Thoracic aorta (tissue), 2 donors: ENCODE data around the gene INTS13. TPM values are rescaled to one million over a fixed set of nuclear protein-coding genes. Genes with fewer than 3 reads are reported as not detected.

ENCODE experiments used
- ATAC-seq: fragments of 150-250 bp; one replicate; pipeline ENCODE4 v1.8.0; 2017; ENCODE audit warnings: low read depth; ENCODE audit not compliant: insufficient number of reproducible peaks, low FRiP score
- DNase-seq: peaks from one replicate; pipeline ENCODE4 v3.0.0-alpha.2; 2020; ENCODE audit warnings: low spot score
- H3K27ac ChIP-seq, 2 donors: fragments of 200-600 bp; sonication (generic); 1 replicate in 1 of 2; 2 replicates in 1 of 2; pipeline ENCODE4 v1.5.1; 2016; ENCODE audit warnings: mild to moderate bottlenecking in 2 of 2, moderate library complexity in 2 of 2
- H3K27me3 ChIP-seq: fragments of 200-600 bp; sonication (generic); replicated peaks from 2 replicates; pipeline ENCODE4 v1.6.0; 2016; ENCODE audit warnings: mild to moderate bottlenecking; ENCODE audit not compliant: insufficient read depth
- H3K36me3 ChIP-seq: fragments of 200-600 bp; sonication (generic); one replicate; pipeline ENCODE4 v1.5.1; 2016
- H3K4me1 ChIP-seq, 2 donors: fragments of 200-600 bp; sonication (generic); 1 replicate in 1 of 2; 2 replicates in 1 of 2; pipeline versions ENCODE4 v1.5.1 to v1.6.0; 2016; ENCODE audit warnings: low read depth in 2 of 2, mild to moderate bottlenecking in 1 of 2; ENCODE audit not compliant: control insufficient read depth in 1 of 2
- H3K4me3 ChIP-seq: fragments of 200-600 bp; sonication (generic); 2 replicates; pipeline ENCODE4 v1.5.1; 2016; ENCODE audit warnings: mild to moderate bottlenecking
- H3K9me3 ChIP-seq: fragments of 200-600 bp; sonication (generic); 2 replicates; pipeline ENCODE4 v1.5.1; 2016
- total RNA-seq, 2 donors: library from RNA; depleted of rRNA; stranded (reverse); fragments of >200 nt; gene quantifications; one replicate each; pipeline versions ENCODE4 v1.1.0 to v1.2.3, GENCODE V29; 2016
- TF ChIP-seq, protein P1 (sequence below): fragments of 200-600 bp; sonication (generic); IDR thresholded peaks from one replicate; pipeline ENCODE4 v1.5.1; 2019; ENCODE audit warnings: antibody characterized with exemption

INTS13 gene
- total RNA-seq, 2 donors from 2014 or later = 5.7 to 15.0 TPM

DNA sequence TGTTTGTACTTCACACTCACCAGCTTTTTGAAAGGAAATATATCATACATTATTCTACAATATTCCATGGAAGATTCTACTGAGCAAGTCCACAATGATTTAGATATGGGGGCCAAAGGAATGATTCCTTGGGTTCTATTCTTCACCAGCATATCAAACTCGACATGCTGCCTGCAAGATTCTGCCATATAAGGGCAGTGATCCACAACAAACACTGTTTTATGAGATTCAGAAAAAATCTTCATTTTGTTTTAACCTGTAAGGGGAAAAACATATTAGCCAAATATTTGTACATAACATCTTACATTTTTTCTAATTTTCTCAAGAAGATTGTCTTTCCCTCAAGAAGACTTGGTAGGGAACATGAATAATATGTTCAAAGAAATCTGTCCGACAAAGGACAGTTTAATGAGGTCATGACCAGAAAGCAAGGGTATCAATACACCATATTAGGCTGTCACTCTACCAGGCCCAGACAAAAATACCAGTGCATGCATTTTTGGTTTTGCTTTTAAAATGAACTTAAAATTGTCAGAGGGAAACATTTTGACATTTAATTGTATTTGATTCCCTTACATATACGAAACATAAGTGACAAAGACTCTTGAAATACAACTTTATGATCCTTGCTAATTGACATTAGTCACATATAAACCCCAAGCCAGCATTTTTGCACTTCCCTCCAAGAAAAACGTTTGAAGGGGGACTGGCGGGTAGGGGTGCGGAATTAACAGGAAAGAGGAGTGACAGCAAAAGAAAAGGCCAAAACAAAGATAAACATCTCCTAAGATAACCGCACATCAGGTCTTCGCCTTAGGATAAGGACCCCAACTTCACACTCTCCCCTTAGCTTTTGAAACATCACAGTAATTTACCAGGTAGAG is 980 bp downstream of the INTS13 start:
- no peaks in the 10 kb centered on the region for H3K27me3 ChIP-seq
- DNase-seq = no peak
- no peak for ATAC-seq
- TF ChIP-seq, protein P1, sequence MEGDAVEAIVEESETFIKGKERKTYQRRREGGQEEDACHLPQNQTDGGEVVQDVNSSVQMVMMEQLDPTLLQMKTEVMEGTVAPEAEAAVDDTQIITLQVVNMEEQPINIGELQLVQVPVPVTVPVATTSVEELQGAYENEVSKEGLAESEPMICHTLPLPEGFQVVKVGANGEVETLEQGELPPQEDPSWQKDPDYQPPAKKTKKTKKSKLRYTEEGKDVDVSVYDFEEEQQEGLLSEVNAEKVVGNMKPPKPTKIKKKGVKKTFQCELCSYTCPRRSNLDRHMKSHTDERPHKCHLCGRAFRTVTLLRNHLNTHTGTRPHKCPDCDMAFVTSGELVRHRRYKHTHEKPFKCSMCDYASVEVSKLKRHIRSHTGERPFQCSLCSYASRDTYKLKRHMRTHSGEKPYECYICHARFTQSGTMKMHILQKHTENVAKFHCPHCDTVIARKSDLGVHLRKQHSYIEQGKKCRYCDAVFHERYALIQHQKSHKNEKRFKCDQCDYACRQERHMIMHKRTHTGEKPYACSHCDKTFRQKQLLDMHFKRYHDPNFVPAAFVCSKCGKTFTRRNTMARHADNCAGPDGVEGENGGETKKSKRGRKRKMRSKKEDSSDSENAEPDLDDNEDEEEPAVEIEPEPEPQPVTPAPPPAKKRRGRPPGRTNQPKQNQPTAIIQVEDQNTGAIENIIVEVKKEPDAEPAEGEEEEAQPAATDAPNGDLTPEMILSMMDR = no peak
- peak overlapping the region; percentile 77 for H3K4me3 ChIP-seq
- H3K27ac ChIP-seq = peak overlapping the region; percentile 95 to 96
- H3K4me1 ChIP-seq = peaks cover 29 to 46% of the 10 kb centered on the region in 2 donors
- H3K36me3 ChIP-seq = no peaks in the 10 kb centered on the region
- H3K9me3 ChIP-seq = no peaks in the 10 kb centered on the region

- no peaks in the 10 kb centered on the region for H3K27me3 ChIP-seq
- no peaks in the 10 kb centered on the region for H3K9me3 ChIP-seq
- no peak for ATAC-seq
- H3K4me1 ChIP-seq = peaks cover 20 to 36% of the 10 kb centered on the region in 2 donors
- TF ChIP-seq, protein P1 = no peak
- H3K4me3 ChIP-seq = peak overlapping the region; percentile 77
- DNase-seq = no peak
- H3K36me3 ChIP-seq = no peaks in the 10 kb centered on the region
- H3K27ac ChIP-seq = no peak overlapping the region
Measured at GRCh38 chr12:26935636-26936378, 2.0 kb downstream of the INTS13 start.

GRCh38 chr12:26929590-26929989 is 8.2 kb downstream of the INTS13 start:
- no peaks in the 10 kb centered on the region for H3K27me3 ChIP-seq
- no peak overlapping the region for H3K4me3 ChIP-seq
- H3K27ac ChIP-seq = no peak overlapping the region
- ATAC-seq (no peak), DNase-seq (no peak)
- no peaks in the 10 kb centered on the region for H3K4me1 ChIP-seq
- H3K9me3 ChIP-seq = no peaks in the 10 kb centered on the region
- peaks cover 4% of the 10 kb centered on the region for H3K36me3 ChIP-seq
- TF ChIP-seq, protein P1 = no peak

GRCh38 chr12:26928661-26929060 is 9.1 kb downstream of the INTS13 start:
- H3K9me3 ChIP-seq = no peaks in the 10 kb centered on the region
- ATAC-seq = no peak
- H3K36me3 ChIP-seq = peaks cover 7% of the 10 kb centered on the region
- no peak overlapping the region for H3K27ac ChIP-seq
- H3K4me1 ChIP-seq = no peaks in the 10 kb centered on the region
- TF ChIP-seq, protein P1 = no peak
- no peak for DNase-seq
- no peaks in the 10 kb centered on the region for H3K27me3 ChIP-seq
- no peak overlapping the region for H3K4me3 ChIP-seq

- TF ChIP-seq, protein P1 = no peak
- no peaks in the 10 kb centered on the region for H3K9me3 ChIP-seq
- no peaks in the 10 kb centered on the region for H3K27me3 ChIP-seq
- DNase-seq (no peak), ATAC-seq (no peak)
- peaks cover 3% of the 10 kb centered on the region for H3K36me3 ChIP-seq
- H3K27ac ChIP-seq = no peak overlapping the region
- no peaks in the 10 kb centered on the region for H3K4me1 ChIP-seq
- H3K4me3 ChIP-seq = no peak overlapping the region
Measured at GRCh38 chr12:26921886-26922285, 15.9 kb downstream of the INTS13 start.
